A673 (cell line): Measurements from ENCODE around the gene VPS13D. TPM values are rescaled to one million over a fixed set of nuclear protein-coding genes. Genes with fewer than 3 reads are reported as not detected.

Experiments
- BruUV-seq: library from RNA; stranded (reverse); fragments of 400-500 nt; replicated peaks from 2 replicates; lab custom pipeline; 2021; lab: Mats Ljungman, UMichigan
- CTCF ChIA-PET: fragments of 300-600 bp; sonication (Branson Sonifier 250); formaldehyde crosslinking; loops from one replicate; lab custom pipeline; 2022; ENCODE audit warnings: antibody characterized with exemption; lab: Charles Lee
- POLR2A ChIA-PET: fragments of 300-600 bp; sonication (Branson Sonifier 250); formaldehyde crosslinking; loops from one replicate; lab custom pipeline; 2022; ENCODE audit warnings: antibody characterized with exemption; ENCODE audit not compliant: low non-redundant PET; lab: Charles Lee
- DNase-seq: peaks from one replicate; pipeline ENCODE4 v3.0.0-alpha.2; 2015; ENCODE audit warnings: low spot score
- H3K27ac ChIP-seq: fragments of 200-600 bp; sonication (generic); 2 replicates; pipeline ENCODE4 v1.5.1; 2016; ENCODE audit warnings: mixed run types, low read depth, mild to moderate bottlenecking, mixed read lengths, antibody characterized with exemption, low read length; ENCODE audit not compliant: poor library complexity, severe bottlenecking
- H3K27me3 ChIP-seq: fragments of 200-600 bp; sonication (generic); replicated peaks from 2 replicates; pipeline ENCODE4 v1.6.1; 2017; ENCODE audit warnings: mixed run types, low read depth, mild to moderate bottlenecking, mixed read lengths, antibody characterized with exemption, low read length; ENCODE audit not compliant: insufficient read depth, poor library complexity
- H3K36me3 ChIP-seq: fragments of 200-600 bp; sonication (generic); 2 replicates; pipeline ENCODE4 v1.6.1; 2016; ENCODE audit warnings: mixed run types, mild to moderate bottlenecking, mixed read lengths, antibody characterized with exemption, low read length; ENCODE audit not compliant: insufficient read depth, poor library complexity, severe bottlenecking
- H3K4me1 ChIP-seq: fragments of 200-600 bp; sonication (generic); 2 replicates; pipeline ENCODE4 v1.6.1; 2017; ENCODE audit warnings: mixed run types, mild to moderate bottlenecking, mixed read lengths, antibody characterized with exemption, low read length; ENCODE audit not compliant: insufficient read depth, poor library complexity, severe bottlenecking
- H3K4me3 ChIP-seq: fragments of 200-600 bp; sonication (generic); 2 replicates; pipeline ENCODE4 v1.5.1; 2016; ENCODE audit warnings: low read depth, mixed run types, mild to moderate bottlenecking, mixed read lengths, low read length; ENCODE audit not compliant: poor library complexity, severe bottlenecking
- H3K9me3 ChIP-seq: fragments of 200-600 bp; sonication (generic); 2 replicates; pipeline ENCODE4 v1.6.1; 2016; ENCODE audit warnings: mixed run types, low read depth, mild to moderate bottlenecking, mixed read lengths, antibody characterized with exemption, low read length; ENCODE audit not compliant: poor library complexity, severe bottlenecking
- CTCF ChIP-seq: fragments of 300-800, 200-600 bp; sonication (generic); conservative IDR thresholded peaks from 2 replicates; pipeline ENCODE4 v1.5.1; 2017; ENCODE audit warnings: low read depth, mild to moderate bottlenecking, antibody characterized with exemption, low read length, moderate library complexity, mixed read lengths
- EZH2 ChIP-seq: fragments of 200-600 bp; sonication (generic); IDR thresholded peaks from 2 replicates; pipeline ENCODE4 v1.6.1; 2017; ENCODE audit warnings: borderline replicate concordance, low read depth, mild to moderate bottlenecking, mixed read lengths, antibody characterized with exemption, low read length; ENCODE audit not compliant: poor library complexity, severe bottlenecking
- intact Hi-C: fragments of 100-400 bp; cut with micrococcal nuclease; formaldehyde crosslinking; loops from one replicate; pipeline ENCODE4 v1.10.0; 2022; ENCODE audit not compliant: unreplicated experiment
- total RNA-seq: library from RNA; stranded (reverse); gene quantifications from 2 replicates; pipeline ENCODE4 v1.2.3, GENCODE V29; 2021

The VPS13D gene
- total RNA-seq, 1 experiment from 2014 or later: 32.5 TPM

GRCh38 chr1:12466816-12467215 is 237.0 kb downstream of the VPS13D start:
- H3K27ac ChIP-seq: no peak overlapping the region
- POLR2A ChIA-PET: no interaction called here

GRCh38 chr1:12467570-12468286 is 237.9 kb downstream of the VPS13D start:
- Histone ChIP-seq H3K4me1 (no peaks in the 10 kb centered on the region), H3K27ac (no peak overlapping the region), H3K4me3 (no peak overlapping the region), H3K36me3 (no peaks in the 10 kb centered on the region), H3K27me3 (no peaks in the 10 kb centered on the region), H3K9me3 (no peaks in the 10 kb centered on the region)
- intact Hi-C loops: no loop called here
- BruUV-seq: no TSS peak
- ChIA-PET POLR2A (no interaction called here), CTCF (no interaction called here)
- no peak for DNase-seq
- TF ChIP-seq CTCF: no peak
- no peak for TF ChIP-seq EZH2

More at GRCh38 chr1:12466816-12467215, 237.0 kb downstream of the VPS13D start:
- H3K27me3 ChIP-seq: no peaks in the 10 kb centered on the region
- CTCF ChIA-PET: no interaction called here
- DNase-seq: no peak
- no peak overlapping the region for H3K4me3 ChIP-seq
- TF ChIP-seq EZH2: no peak
- TF ChIP-seq CTCF: no peak
- H3K36me3 ChIP-seq: no peaks in the 10 kb centered on the region
- H3K4me1 ChIP-seq: no peaks in the 10 kb centered on the region
- intact Hi-C loops: no loop called here
- no peaks in the 10 kb centered on the region for H3K9me3 ChIP-seq
- BruUV-seq: no TSS peak

GRCh38 chr1:12468323-12468722 is 238.5 kb downstream of the VPS13D start:
- ChIA-PET CTCF (no interaction called here), POLR2A (no interaction called here)
- intact Hi-C loops: no loop called here
- TF ChIP-seq CTCF (no peak), EZH2 (no peak)
- H3K27ac ChIP-seq: no peak overlapping the region
- DNase-seq: no peak
- no peaks in the 10 kb centered on the region for H3K27me3 ChIP-seq
- H3K4me3 ChIP-seq: no peak overlapping the region
- no peaks in the 10 kb centered on the region for H3K36me3 ChIP-seq
- no TSS peak for BruUV-seq
- H3K4me1 ChIP-seq: no peaks in the 10 kb centered on the region
- no peaks in the 10 kb centered on the region for H3K9me3 ChIP-seq
